NK-92 (cell line): ENCODE data around the gene SINHCAF.
"Not testable (repeated sequence)": the region's sequence is repeated elsewhere in the genome, so short reads cannot be mapped to it uniquely, and the experiment has no call there.

ENCODE experiments used
- DNase-seq: peaks from one replicate; lab custom pipeline; 2025; ENCODE audit not compliant: unreplicated experiment; lab: John Stamatoyannopoulos, UW

SINHCAF gene

GRCh38 chr12:31309279-31309678 is 16.7 kb downstream of the SINHCAF start:
- no peak for DNase-seq

GRCh38 chr12:31308116-31308515 is 17.8 kb downstream of the SINHCAF start:
- DNase-seq = no peak

- no peak for DNase-seq
Measured at GRCh38 chr12:31306866-31307265, 19.1 kb downstream of the SINHCAF start.

GRCh38 chr12:31303466-31303865 is 22.5 kb downstream of the SINHCAF start:
- DNase-seq = no peak

GRCh38 chr12:31301311-31301710 is 24.6 kb downstream of the SINHCAF start:
- DNase-seq = no peak

GRCh38 chr12:31300783-31301182 is 25.2 kb downstream of the SINHCAF start:
- no peak for DNase-seq

GRCh38 chr12:31300341-31300740 is 25.6 kb downstream of the SINHCAF start:
- DNase-seq = no peak

GRCh38 chr12:31298922-31299321 is 27.0 kb downstream of the SINHCAF start:
- no peak for DNase-seq

- DNase-seq = no peak
Measured at GRCh38 chr12:31298515-31298910, 27.4 kb downstream of the SINHCAF start.

GRCh38 chr12:31297572-31298514 is 28.1 kb downstream of the SINHCAF start:
- no peak for DNase-seq

- no peak for DNase-seq
Measured at GRCh38 chr12:31289441-31289840, 36.5 kb downstream of the SINHCAF start.

GRCh38 chr12:31288381-31288780 is 37.6 kb downstream of the SINHCAF start:
- DNase-seq = no peak

- DNase-seq = no peak
Measured at GRCh38 chr12:31280183-31280582, 45.8 kb downstream of the SINHCAF start.

GRCh38 chr12:31279390-31279924 is 46.5 kb downstream of the SINHCAF start:
- no peak for DNase-seq

GRCh38 chr12:31278832-31279231 is 47.1 kb downstream of the SINHCAF start:
- DNase-seq = no peak

- DNase-seq = no peak
Measured at GRCh38 chr12:31278424-31278823, 47.5 kb downstream of the SINHCAF start.

GRCh38 chr12:31277081-31277480 is 48.9 kb downstream of the SINHCAF start:
- DNase-seq = no peak

GRCh38 chr12:31275491-31275890 is 50.5 kb downstream of the SINHCAF start:
- no peak for DNase-seq

- DNase-seq = no peak
Measured at GRCh38 chr12:31274520-31275300, 51.2 kb downstream of the SINHCAF start.

GRCh38 chr12:31273794-31274193 is 52.2 kb downstream of the SINHCAF start:
- not testable (repeated sequence) for DNase-seq

GRCh38 chr12:31272607-31273225 is 53.2 kb downstream of the SINHCAF start:
- DNase-seq = no peak
